HEK293T (cell line): ENCODE data around the gene FRMPD3.
"Not testable (repeated sequence)": the region's sequence is repeated elsewhere in the genome, so short reads cannot be mapped to it uniquely, and the experiment has no call there.

Experiments
- CTCF ChIA-PET: fragments of 350-600 bp; formaldehyde crosslinking; extraction: SDS; loops from one replicate; lab custom pipeline; 2021; ENCODE audit warnings: antibody characterized with exemption, inconsistent platforms; lab: Yijun Ruan, JAX
- POLR2A ChIA-PET: fragments of 350-600 bp; formaldehyde crosslinking; extraction: SDS; loops from one replicate; lab custom pipeline; 2020; ENCODE audit warnings: antibody characterized with exemption, inconsistent platforms; lab: Yijun Ruan, JAX
- DNase-seq: peaks from one replicate; pipeline ENCODE4 v3.0.0; 2012; ENCODE audit warnings: mixed read lengths; ENCODE audit errors: extremely low spot score
- ARNT ChIP-seq: fragments of 450-650 bp; IDR thresholded peaks from 2 replicates; pipeline ENCODE4 v1.6.1; 2017; ENCODE audit warnings: mild to moderate bottlenecking
- BHLHE40 ChIP-seq: fragments of 450-650 bp; IDR thresholded peaks from 2 replicates; pipeline ENCODE4 v1.6.1; 2016; ENCODE audit warnings: mild to moderate bottlenecking, moderate library complexity, borderline replicate concordance
- CTBP1 ChIP-seq: fragments of 450-650 bp; IDR thresholded peaks from 2 replicates; pipeline ENCODE4 v1.6.1; 2016; ENCODE audit warnings: borderline replicate concordance
- ELF4 ChIP-seq: fragments of 450-650 bp; IDR thresholded peaks from 2 replicates; pipeline ENCODE4 v1.6.1; 2017; ENCODE audit warnings: antibody characterized with exemption
- FOXA1 ChIP-seq: fragments of 450-650 bp; IDR thresholded peaks from 2 replicates; pipeline ENCODE4 v1.6.1; 2016; ENCODE audit warnings: mild to moderate bottlenecking
- FOXK2 ChIP-seq: fragments of 450-650 bp; IDR thresholded peaks from 2 replicates; pipeline ENCODE4 v1.6.1; 2016; ENCODE audit warnings: mild to moderate bottlenecking
- FOXM1 ChIP-seq: fragments of 450-650 bp; IDR thresholded peaks from 2 replicates; pipeline ENCODE4 v1.6.1; 2017; ENCODE audit warnings: mild to moderate bottlenecking, borderline replicate concordance
- HDGF ChIP-seq: fragments of 450-650 bp; IDR thresholded peaks from 2 replicates; pipeline ENCODE4 v1.6.1; 2017; ENCODE audit warnings: antibody characterized with exemption, borderline replicate concordance
- L3MBTL2 ChIP-seq: fragments of 450-650 bp; conservative IDR thresholded peaks from 2 replicates; pipeline ENCODE4 v1.6.1; 2016; ENCODE audit warnings: mild to moderate bottlenecking
- LEF1 ChIP-seq: fragments of 450-650 bp; IDR thresholded peaks from 2 replicates; pipeline ENCODE4 v1.6.1; 2017; ENCODE audit warnings: mild to moderate bottlenecking, borderline replicate concordance
- NFRKB ChIP-seq: fragments of 450-650 bp; IDR thresholded peaks from 2 replicates; pipeline ENCODE4 v1.6.1; 2016; ENCODE audit warnings: mild to moderate bottlenecking, moderate library complexity
- SP1 ChIP-seq: fragments of 450-650 bp; IDR thresholded peaks from 2 replicates; pipeline ENCODE4 v1.6.1; 2017
- SUZ12 ChIP-seq: fragments of 450-650 bp; IDR thresholded peaks from 2 replicates; pipeline ENCODE4 v1.6.1; 2016; ENCODE audit warnings: mild to moderate bottlenecking
- TARDBP ChIP-seq: fragments of 450-650 bp; IDR thresholded peaks from 2 replicates; pipeline ENCODE4 v1.6.1; 2016
- ZNF384 ChIP-seq: fragments of 450-650 bp; IDR thresholded peaks from 2 replicates; pipeline ENCODE4 v1.6.1; 2016
- TF ChIP-seq, protein P1 (sequence below): fragments of 450-650 bp; IDR thresholded peaks from 2 replicates; pipeline ENCODE4 v1.6.1; 2016

The FRMPD3 gene

DNA sequence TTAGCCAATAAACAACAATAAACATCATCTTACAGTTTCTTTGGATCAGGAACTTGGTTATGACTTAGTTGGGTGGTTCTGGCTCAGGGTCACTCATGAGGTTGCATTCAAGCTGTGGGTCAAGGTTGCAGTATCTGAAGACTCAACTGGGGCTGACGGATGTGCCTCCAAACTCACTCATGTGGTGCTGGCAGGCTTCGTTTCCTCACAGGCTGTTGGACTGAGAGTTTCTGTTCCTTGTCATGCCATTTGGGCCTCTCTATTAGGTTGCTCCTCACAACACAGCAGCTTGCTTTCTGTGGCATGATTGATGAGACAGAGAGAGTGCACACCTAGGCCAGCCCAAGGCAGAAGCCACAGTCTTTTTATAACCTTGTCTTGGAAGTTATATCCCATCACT lies 20.7 kb downstream of the FRMPD3 start:
- ChIA-PET CTCF (interaction anchor here (1.7 kb wide), 1 partner anchor 19 kb away, joined by 8 read pairs; no protein-coding TSS in a partner anchor), POLR2A (no interaction called here)
- TF ChIP-seq TARDBP (no peak), FOXK2 (no peak), CTBP1 (no peak), BHLHE40 (no peak), L3MBTL2 (no peak), LEF1 (no peak), SUZ12 (no peak), FOXA1 (no peak), HDGF (no peak), FOXM1 (no peak), NFRKB (no peak), SP1 (no peak), ELF4 (no peak), ARNT (no peak), ZNF384 (no peak)
- TF ChIP-seq, protein P1, sequence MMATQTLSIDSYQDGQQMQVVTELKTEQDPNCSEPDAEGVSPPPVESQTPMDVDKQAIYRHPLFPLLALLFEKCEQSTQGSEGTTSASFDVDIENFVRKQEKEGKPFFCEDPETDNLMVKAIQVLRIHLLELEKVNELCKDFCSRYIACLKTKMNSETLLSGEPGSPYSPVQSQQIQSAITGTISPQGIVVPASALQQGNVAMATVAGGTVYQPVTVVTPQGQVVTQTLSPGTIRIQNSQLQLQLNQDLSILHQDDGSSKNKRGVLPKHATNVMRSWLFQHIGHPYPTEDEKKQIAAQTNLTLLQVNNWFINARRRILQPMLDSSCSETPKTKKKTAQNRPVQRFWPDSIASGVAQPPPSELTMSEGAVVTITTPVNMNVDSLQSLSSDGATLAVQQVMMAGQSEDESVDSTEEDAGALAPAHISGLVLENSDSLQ, result no peak
- no peak for DNase-seq

DNA sequence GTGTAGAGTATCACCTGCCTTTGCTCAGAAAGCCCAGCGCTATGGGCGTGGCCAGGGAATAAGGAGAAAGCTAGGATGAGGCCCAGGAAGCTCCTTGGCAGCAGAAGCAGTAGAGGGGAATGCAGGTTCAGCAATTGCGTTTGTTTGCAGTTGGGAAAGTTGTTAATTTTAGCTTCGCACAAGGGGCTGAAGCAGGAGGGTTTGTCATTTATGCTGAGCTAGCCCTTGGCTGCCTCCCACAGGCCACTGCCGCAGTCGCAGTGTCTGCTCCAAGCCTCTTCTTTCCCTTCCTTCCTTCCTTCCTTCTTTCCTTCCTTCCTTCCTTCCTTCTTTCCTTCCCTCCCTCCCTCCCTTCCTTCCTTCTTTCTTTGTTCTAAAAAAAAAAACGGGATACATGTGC lies 21.5 kb downstream of the FRMPD3 start:
- CTCF ChIA-PET, result interaction anchor here (0.9 to 1.7 kb wide), 2 partner anchors 14 to 20 kb away, joined by 3 to 8 read pairs; no protein-coding TSS in a partner anchor
- POLR2A ChIA-PET, result no interaction called here
- TF ChIP-seq, protein P1, result no peak
- TF ChIP-seq FOXA1 (no peak), TARDBP (no peak), NFRKB (no peak), HDGF (no peak), BHLHE40 (no peak), ARNT (no peak)
- DNase-seq, result peak; percentile 45

DNA sequence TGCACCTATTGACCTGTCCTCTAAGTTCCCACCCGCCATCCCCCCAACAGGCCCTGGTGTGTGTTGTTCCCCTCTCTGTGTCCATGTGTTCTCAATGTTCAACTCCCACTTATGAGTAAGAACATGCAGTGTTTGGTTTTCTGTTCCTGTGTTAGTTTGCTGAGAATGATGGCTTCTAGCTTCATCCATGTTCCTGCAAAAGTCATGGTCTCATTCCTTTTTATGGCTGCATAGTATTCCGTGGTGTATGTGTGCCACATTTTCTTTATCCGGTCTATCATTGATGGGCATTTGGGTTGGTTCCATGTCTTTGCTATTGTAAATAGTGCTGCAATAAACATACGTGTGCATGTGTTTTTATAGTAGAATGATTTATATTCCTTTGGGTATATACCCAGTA lies 22.0 kb downstream of the FRMPD3 start:
- CTCF ChIA-PET, result interaction anchor here (0.9 to 1.7 kb wide), 2 partner anchors 14 to 20 kb away, joined by 3 to 8 read pairs; no protein-coding TSS in a partner anchor
- DNase-seq, POLR2A ChIA-PET: not testable (repeated sequence)

DNA sequence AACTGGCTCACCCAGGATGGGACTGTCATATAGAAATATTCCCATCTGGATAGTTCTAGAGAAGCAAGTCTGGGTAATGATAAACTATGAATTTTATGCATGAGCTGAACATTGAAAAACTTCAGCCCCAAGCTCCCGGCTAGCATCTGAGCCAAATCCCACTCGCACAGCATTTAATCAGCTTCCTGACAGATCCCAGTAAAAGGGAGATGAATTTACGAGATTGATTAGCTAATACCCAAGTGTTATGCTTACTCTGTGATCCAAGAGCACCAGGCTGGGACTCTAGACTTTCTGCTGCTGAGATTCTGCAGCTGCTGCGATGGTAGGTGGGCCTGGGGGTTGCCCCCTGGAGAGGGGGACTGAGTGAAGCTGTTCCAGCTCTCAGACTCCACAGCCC lies 28.0 kb downstream of the FRMPD3 start:
- ChIA-PET CTCF (interaction anchor here (0.6 to 1.1 kb wide), 2 partner anchors 27 to 452 kb away, joined by 3 to 4 read pairs; no protein-coding TSS in a partner anchor), POLR2A (no interaction called here)
- TF ChIP-seq L3MBTL2, result no peak
- no peak for DNase-seq

DNA sequence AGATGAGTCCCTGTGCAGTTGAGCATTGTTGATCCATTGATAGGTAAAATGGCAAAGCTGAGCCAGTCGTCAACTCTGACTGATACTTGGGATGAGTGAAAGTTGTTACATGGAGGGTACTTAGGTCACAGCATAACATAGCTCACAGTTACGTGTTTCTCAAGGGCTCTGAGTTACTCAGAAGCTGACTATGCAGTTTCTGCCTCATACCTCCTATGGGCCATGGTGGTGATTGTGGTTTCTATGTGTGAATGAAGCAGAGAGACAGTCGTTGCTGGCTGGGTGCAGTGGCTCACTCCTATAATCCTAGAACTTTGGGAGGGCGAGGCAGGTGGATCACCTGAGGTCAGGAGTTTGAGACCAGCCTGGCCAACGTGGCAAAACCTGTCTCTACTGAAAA lies 30.8 kb downstream of the FRMPD3 start:
- no peak for DNase-seq
- ChIA-PET CTCF (interaction anchor here (0.9 kb wide), 1 partner anchor 592 kb away, joined by 3 read pairs; no protein-coding TSS in a partner anchor), POLR2A (no interaction called here)
- TF ChIP-seq SUZ12, result no peak
- no peak for TF ChIP-seq FOXK2
- TF ChIP-seq LEF1, result no peak

DNA sequence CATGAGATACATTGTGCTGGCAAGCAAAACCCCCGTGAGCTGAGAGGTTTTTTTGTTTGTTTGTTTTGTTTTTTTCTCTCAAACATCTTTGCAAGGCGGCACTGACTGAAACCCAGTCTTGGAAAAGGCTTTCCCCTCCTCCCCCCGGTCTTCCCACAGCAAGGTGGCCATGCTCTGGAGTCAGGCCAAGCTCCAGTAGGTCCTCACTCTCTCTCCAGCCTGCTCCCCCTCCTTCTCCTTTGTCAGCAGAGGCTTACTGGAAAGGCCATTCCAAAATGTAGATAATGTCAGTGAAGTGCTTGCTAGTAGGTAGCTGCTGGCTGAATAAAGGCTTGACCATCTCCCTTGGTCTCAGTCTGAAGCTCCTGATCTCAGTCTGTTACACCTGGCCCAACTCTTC lies 32.6 kb downstream of the FRMPD3 start:
- TF ChIP-seq TARDBP (no peak), LEF1 (no peak), SUZ12 (no peak), ELF4 (no peak), FOXK2 (no peak), ARNT (no peak), BHLHE40 (no peak), CTBP1 (no peak), HDGF (no peak), ZNF384 (no peak), FOXM1 (no peak)
- TF ChIP-seq, protein P1, result no peak
- no peak for DNase-seq
- POLR2A ChIA-PET, result no interaction called here
- CTCF ChIA-PET, result no interaction called here

DNA sequence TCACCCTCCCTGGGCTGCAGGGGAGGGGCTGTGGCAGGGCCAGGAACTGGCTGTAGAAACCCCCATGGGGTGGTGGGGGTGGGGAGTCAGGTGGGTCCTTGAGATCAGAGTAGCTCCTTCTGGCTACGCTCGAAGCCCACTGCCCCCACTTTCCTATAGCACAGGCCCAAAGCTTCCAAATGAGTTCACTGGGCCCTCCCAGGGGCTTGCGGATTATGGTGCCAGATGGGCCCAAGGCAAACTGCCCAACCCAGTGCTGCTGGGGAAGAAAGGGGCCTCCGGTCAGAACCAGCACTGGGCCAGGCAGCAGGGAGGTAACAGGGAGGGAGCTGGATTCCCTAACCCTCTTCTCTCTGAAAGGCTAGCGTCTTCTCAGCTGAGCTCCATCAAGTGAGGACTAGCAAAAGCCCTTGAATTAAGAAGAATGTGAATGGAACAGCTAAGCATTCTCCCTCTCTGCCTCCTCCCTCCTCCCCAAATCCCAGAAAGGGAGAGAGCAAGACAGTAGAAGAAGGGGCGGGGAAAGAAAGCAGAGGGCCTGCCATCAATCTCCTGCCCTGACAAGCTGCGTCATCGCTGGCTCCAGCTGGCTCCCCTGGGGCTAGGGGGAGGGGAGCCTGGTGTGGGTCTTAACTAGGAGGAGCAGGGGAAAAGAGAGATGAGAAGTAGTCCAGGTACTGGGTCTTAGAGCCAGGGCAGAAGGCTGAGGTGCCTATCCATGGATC lies 34.7 kb downstream of the FRMPD3 start:
- CTCF ChIA-PET, result interaction anchor here (0.5 to 0.7 kb wide), 2 partner anchors 112 to 194 kb away, joined by 3 read pairs; no protein-coding TSS in a partner anchor
- peak; percentile 63 for DNase-seq
- TF ChIP-seq SP1 (no peak), ZNF384 (no peak), SUZ12 (no peak), BHLHE40 (no peak), FOXM1 (no peak), ELF4 (no peak)
- TF ChIP-seq, protein P1, result peak; percentile 98
- POLR2A ChIA-PET, result interaction anchor here (1.1 to 1.4 kb wide), 3 partner anchors 8 to 144 kb away, joined by 4 to 5 read pairs (median 4); partner anchors contain the start of gene PRPS1
